Ovary (tissue), 9 donors: ENCODE data around the gene DDX54. TPM values are rescaled to one million over a fixed set of nuclear protein-coding genes. Genes with fewer than 3 reads are reported as not detected.

Experiments used
- DNase-seq, 5 donors: peaks; one replicate each; pipeline ENCODE4 v3.0.0-alpha.2; 2019 to 2020
- H3K27ac ChIP-seq, 2 donors: fragments of 200-600 bp; one replicate each; pipeline versions ENCODE4 v1.5.1 to v1.8.0; 2019 to 2022
- H3K27me3 ChIP-seq: fragments of 200-600 bp; one replicate; pipeline ENCODE4 v1.8.0; 2022
- H3K36me3 ChIP-seq: fragments of 200-600 bp; sonication (generic); one replicate; pipeline ENCODE4 v1.5.1; 2019
- H3K4me1 ChIP-seq: one replicate; pipeline ENCODE4 v1.8.1; 2013; ENCODE audit warnings: mild to moderate bottlenecking, moderate library complexity; ENCODE audit not compliant: insufficient read depth
- H3K4me3 ChIP-seq: fragments of 200-600 bp; sonication (generic); one replicate; pipeline ENCODE4 v1.5.1; 2017
- H3K9me3 ChIP-seq, 2 donors: fragments of 200-600 bp in 1 of 2; sonication (generic) in 1 of 2; one replicate each; pipeline versions ENCODE4 v1.5.1 to v1.8.1; 2013 to 2019; ENCODE audit warnings: mild to moderate bottlenecking in 1 of 2, moderate library complexity in 1 of 2
- CTCF ChIP-seq, 3 donors: fragments of 450-650 bp in 2 of 3; fragments of 200-600 bp in 1 of 3; IDR thresholded peaks; one replicate each; pipeline versions ENCODE4 v1.5.1 to v1.8.0; 2016 to 2022; ENCODE audit warnings: antibody characterized with exemption in 3 of 3, mild to moderate bottlenecking in 1 of 3
- EP300 ChIP-seq: sonication (generic); formaldehyde crosslinking; IDR thresholded peaks from one replicate; pipeline ENCODE4 v1.6.1; 2017; ENCODE audit warnings: antibody characterized with exemption
- POLR2A ChIP-seq: fragments of 450-650 bp; IDR thresholded peaks from one replicate; pipeline ENCODE4 v1.6.1; 2017; ENCODE audit warnings: antibody characterized with exemption, mild to moderate bottlenecking, moderate library complexity
- WGBS, 3 donors: extraction: QIAGEN DNeasy Blood & Tissue Kit in 1 of 3; methylation state at CpG; one replicate each; pipeline versions ENCODE4 v1.1.5 to v1.1.7; 2013 to 2017; 5-methylcytosine and 5-hydroxymethylcytosine counted together
- intact Hi-C, 4 donors: fragments of 100-400 bp; cut with DNase I; formaldehyde crosslinking; loops; one replicate each; pipeline versions ENCODE4 v1.11.0 to v1.15.1; 2022 to 2023
- polyA plus RNA-seq, 2 donors: library from polyadenylated mRNA; stranded (reverse); fragments of 200-250 nt in 1 of 2; fragments of 350-450 nt in 1 of 2; fragmentation: Illumina TruSeq in 1 of 2; extraction: RNeasy Lipid Tissue Mini Kit (QIAGEN cat#74804) in 1 of 2; gene quantifications; one replicate each; pipeline ENCODE4 v1.2.3, GENCODE V29; 2013 to 2014
- total RNA-seq, 7 donors: library from RNA; depleted of rRNA in 2 of 7; stranded (reverse); fragments of >200 nt in 2 of 7; fragmentation: NEBNext Ultra II Directional in 3 of 7; extraction: Animal tissue kit (Norgen Biotek cat#: 25700) in 3 of 7; gene quantifications; one replicate each; pipeline versions ENCODE4 v1.1.0 to v1.2.4, GENCODE V29; 2016 to 2023
- donor health status: DM: no; HTN: no; CAD: no; lungs with moderate emphysema.
- donor health status: DM: no; HTN: no; CAD: no.
- donor health status: Bipolar disorder and iron deficiency.
- donor health status: DM: yes; HTN: yes; CAD: no.
- donor health status: DM: no; HTN: no; CAD: no.
- donor health status: DM: yes; HTN: yes; CAD: no.

Gene DDX54
- total and polyA plus RNA-seq, 9 donors: 10.8 to 77.5 (median 59.4) TPM

- TF ChIP-seq CTCF (IDR thresholded peaks at IDR 0.05) (no peak), POLR2A (no peak), EP300 (no peak)
- Histone ChIP-seq H3K4me3 (no peak overlapping the region), H3K36me3 (no peaks in the 10 kb centered on the region), H3K27me3 (no peaks in the 10 kb centered on the region), H3K9me3 (peaks cover 0 to 9% of the 10 kb centered on the region in 2 donors), H3K4me1 (peaks cover 4% of the 10 kb centered on the region), H3K27ac (no peak overlapping the region)
- intact Hi-C loops: loop anchor here in 1 of 4 donors (10.0 kb wide), 1 partner anchor 256 kb away; no protein-coding TSS in a partner anchor
- no peak for DNase-seq
- 81 to 90% (median 83%) methylated on average over 14 of the region's 14 CpGs for WGBS, 3 donors
Observed at GRCh38 chr12:113179023-113179422, 6.3 kb downstream of the DDX54 start.

GRCh38 chr12:113174461-113175384, 10.6 kb downstream of the DDX54 start:
- Histone ChIP-seq H3K27me3 (no peaks in the 10 kb centered on the region), H3K36me3 (no peaks in the 10 kb centered on the region), H3K4me1 (peaks cover 4% of the 10 kb centered on the region), H3K27ac (no peak overlapping the region), H3K9me3 (peaks cover 0 to 9% of the 10 kb centered on the region in 2 donors), H3K4me3 (no peak overlapping the region)
- WGBS, 3 donors: 39 to 46% (median 39%) methylated on average over 31 to 32 of the region's 32 CpGs
- intact Hi-C loops: loop anchor here in 2 of 4 donors (5.0 to 10.0 kb wide), 2 partner anchors 122 to 260 kb away; no protein-coding TSS in a partner anchor
- TF ChIP-seq POLR2A (no peak), CTCF (IDR thresholded peaks at IDR 0.05) (peak; percentile 70 to 82 (median 75)), EP300 (no peak)
- peak; percentile 51 to 85 (median 76) for DNase-seq

- DNase-seq: no peak
- H3K4me3 ChIP-seq: no peak overlapping the region
- WGBS, 3 donors: 63 to 85% (median 70%) methylated on average over 7 of the region's 7 CpGs
- no peak overlapping the region for H3K27ac ChIP-seq
- peaks cover 4% of the 10 kb centered on the region for H3K4me1 ChIP-seq
- intact Hi-C loops: loop anchor here in 2 of 4 donors (5.0 to 10.0 kb wide), 2 partner anchors 121 to 262 kb away; no protein-coding TSS in a partner anchor
- no peak for TF ChIP-seq CTCF (IDR thresholded peaks at IDR 0.05)
- no peak for TF ChIP-seq EP300
- TF ChIP-seq POLR2A: no peak
- no peaks in the 10 kb centered on the region for H3K36me3 ChIP-seq
- no peaks in the 10 kb centered on the region for H3K27me3 ChIP-seq
- peaks cover 0 to 9% of the 10 kb centered on the region in 2 donors for H3K9me3 ChIP-seq
Observed at GRCh38 chr12:113173081-113173698, 12.1 kb downstream of the DDX54 start.

GRCh38 chr12:113172185-113172584, 13.1 kb downstream of the DDX54 start:
- no peak overlapping the region for H3K4me3 ChIP-seq
- TF ChIP-seq CTCF (IDR thresholded peaks at IDR 0.05): no peak
- TF ChIP-seq POLR2A: no peak
- TF ChIP-seq EP300: no peak

More at GRCh38 chr12:113172185-113172584, 13.1 kb downstream of the DDX54 start:
- intact Hi-C loops: loop anchor here in 2 of 4 donors (5.0 to 10.0 kb wide), 2 partner anchors 120 to 263 kb away; no protein-coding TSS in a partner anchor
- DNase-seq: no peak
- WGBS, 3 donors: 90 to 96% (median 92%) methylated on average over 20 of the region's 20 CpGs
- H3K36me3 ChIP-seq: no peaks in the 10 kb centered on the region
- H3K4me1 ChIP-seq: peaks cover 4% of the 10 kb centered on the region
- peaks cover 0 to 2% of the 10 kb centered on the region in 2 donors for H3K9me3 ChIP-seq
- H3K27ac ChIP-seq: no peak overlapping the region
- no peaks in the 10 kb centered on the region for H3K27me3 ChIP-seq
